T-helper 1 cell (primary cell): Measurements from ENCODE around the gene TBCD.
A peak's percentile ranks its signal among the peaks of the same experiment; 100 is the strongest.

Source experiments
- DNase-seq, 5 donors: peaks; one replicate each; pipeline ENCODE4 v3.0.0-alpha.2; 2012 to 2020

Gene TBCD

GRCh38 chr17:82835766-82836512 lies 84.1 kb downstream of the TBCD start:
- no peak for DNase-seq

DNA sequence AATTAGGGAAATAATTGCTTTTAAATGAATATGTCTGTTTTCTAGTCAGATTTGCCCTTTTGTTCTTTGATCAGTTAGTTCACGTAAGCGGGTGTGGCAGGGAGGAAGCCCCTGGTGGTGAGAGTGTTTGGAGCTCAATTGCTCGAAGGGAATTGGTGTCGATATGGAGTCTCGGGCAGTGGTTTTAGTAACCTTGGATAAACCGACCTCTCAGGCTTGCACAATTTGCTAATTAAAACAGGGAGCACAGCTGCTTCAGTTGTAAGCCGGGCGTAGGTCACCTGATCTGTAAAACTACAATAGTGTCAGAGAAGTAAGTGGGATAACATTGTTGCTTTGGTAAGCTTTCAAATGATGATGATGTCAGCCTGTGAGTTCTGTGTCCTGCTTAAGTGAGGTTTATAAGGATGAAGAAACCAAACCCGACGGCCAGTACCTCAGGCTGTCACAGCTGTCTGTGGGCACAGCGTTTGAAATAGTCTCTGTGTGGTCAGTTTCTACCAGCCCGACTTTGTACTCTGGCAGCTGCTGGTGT lies 85.0 kb downstream of the TBCD start:
- DNase-seq = no peak

DNA sequence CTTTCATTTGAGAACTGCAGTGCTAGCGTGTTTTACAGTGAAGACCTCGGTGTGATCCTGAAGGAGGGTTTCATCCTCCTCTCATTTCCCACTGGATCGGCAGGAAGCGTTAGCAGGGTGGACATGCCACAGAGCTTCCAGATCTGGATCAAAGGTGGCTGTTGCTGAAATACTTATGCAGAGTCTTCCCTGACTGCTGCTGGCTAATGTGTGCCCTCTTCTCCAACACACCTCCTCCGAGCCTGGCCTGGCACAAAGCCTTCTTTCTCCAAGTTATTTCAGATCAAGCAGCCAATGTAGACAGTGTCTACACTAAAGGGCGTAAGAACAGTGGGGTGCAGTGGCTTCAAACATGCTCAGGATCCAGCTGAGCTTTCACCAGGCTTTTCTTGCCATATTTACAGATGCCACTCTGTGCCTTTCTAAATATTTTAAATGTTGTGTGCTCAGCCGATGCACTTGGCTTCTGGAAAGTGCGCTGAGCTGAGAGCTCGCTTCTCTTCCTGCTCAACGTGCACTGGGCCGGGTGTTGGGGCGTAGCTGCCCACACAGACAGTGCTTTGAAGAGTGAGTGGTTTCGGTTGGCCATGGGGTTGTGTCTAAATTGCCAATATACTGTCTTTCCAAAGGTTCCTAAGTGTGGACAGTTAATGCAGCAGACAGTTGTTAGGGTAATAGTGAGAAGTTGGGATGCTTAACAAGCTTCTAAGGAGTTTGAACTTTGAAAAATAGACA lies 85.9 kb downstream of the TBCD start:
- no peak for DNase-seq

- no peak for DNase-seq
Observed at GRCh38 chr17:82838386-82839063, 86.7 kb downstream of the TBCD start.

DNA sequence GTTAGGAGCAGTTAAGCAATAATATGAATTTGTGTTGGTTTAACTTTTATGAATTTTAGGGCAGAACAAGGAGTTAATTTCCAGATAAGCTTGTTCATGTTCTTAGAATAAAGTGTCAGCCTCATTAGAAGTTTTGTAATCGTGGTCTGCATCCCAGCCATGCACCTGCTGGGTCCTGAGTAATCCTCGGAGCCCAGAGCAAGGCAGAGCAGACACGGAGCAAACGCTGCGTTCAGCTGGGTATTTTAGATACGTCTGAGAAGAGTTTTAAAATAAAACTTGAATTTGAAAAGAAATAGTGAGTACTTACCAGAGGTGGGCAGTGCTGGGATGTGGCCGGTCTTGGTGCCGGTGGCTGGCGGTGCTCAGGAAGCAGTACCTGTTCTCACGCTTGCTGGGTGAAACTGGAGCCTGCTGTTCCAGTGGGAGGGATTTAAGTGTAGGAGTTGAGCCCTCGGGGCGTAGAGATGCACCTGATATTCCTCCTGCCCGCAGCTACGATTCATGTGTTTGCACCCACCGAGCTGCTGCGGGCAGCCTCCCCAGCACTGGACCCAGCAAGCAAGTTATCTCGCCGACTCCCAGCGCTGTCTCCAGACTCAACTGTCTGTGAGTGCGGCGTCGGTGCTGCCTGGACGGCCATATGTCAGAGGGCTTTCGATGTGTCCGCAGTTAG lies 87.9 kb downstream of the TBCD start, which contains the start of gene ZNF750:
TSS of gene ZNF750 (minus strand) at position 406 of the 676 bp plus-strand sequence. CDS start 7,568 bp downstream, outside the sequence.
- no peak for DNase-seq

GRCh38 chr17:82840431-82840831 lies 88.6 kb downstream of the TBCD start:
- no peak for DNase-seq

GRCh38 chr17:82841921-82842596 lies 90.2 kb downstream of the TBCD start:
- no peak for DNase-seq

GRCh38 chr17:82843904-82844680 lies 92.2 kb downstream of the TBCD start:
- no peak for DNase-seq

DNA sequence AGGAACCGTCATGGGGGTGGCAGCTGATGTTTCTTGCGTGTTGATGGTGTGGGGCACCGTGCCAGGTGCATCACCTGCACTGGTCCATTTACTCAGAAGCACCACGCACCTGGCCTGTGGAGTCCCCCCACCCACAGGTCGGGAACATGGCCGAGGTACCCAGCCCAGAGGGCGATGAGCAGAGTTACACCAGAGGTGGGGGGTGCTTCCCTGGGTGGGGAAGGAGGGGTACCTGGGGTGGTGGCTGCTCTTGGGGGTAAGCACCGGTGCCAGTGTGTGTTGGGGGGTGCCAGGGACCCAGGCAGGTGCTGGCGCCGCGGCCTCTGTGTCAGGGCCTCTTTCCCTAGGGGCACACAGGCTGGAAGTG lies 92.9 kb downstream of the TBCD start:
- no peak for DNase-seq

- DNase-seq = no peak
Observed at GRCh38 chr17:82845163-82845807, 93.4 kb downstream of the TBCD start.

DNA sequence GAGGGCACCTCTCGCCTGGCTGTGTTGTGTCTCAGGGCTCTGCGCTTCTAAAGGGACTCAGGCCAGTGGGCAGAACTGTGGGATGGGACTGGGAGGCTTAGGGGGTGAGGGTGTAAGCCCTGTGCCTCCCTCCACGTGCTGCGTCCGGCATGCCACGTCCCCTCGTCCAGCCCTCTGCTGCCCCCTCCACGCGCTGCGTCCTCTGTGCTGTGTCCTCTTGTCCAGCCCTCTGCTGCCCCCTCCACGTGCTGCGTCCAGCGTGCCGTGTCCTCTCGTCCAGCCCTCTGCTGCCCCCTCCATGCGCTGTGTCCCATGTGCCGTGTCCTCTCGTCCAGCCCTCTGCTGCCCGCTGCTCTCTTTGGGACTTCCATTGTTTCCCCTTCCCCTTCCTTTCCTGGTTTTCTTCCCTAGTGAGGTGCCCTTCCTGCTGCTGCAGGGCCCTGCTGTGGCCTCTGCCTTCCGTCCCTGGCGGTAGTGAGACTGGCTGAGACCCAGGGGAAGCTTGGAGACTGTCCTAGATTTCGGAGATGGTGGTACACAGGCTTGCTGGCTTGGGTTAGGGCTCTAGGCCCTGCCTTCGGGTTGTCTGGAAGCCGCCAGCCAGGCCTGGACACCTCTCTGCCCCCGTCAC lies 94.3 kb downstream of the TBCD start:
- DNase-seq = no peak

GRCh38 chr17:82848022-82848592 lies 96.2 kb downstream of the TBCD start:
- DNase-seq = peak in 2 of 5 donors; percentile 25 to 33

DNA sequence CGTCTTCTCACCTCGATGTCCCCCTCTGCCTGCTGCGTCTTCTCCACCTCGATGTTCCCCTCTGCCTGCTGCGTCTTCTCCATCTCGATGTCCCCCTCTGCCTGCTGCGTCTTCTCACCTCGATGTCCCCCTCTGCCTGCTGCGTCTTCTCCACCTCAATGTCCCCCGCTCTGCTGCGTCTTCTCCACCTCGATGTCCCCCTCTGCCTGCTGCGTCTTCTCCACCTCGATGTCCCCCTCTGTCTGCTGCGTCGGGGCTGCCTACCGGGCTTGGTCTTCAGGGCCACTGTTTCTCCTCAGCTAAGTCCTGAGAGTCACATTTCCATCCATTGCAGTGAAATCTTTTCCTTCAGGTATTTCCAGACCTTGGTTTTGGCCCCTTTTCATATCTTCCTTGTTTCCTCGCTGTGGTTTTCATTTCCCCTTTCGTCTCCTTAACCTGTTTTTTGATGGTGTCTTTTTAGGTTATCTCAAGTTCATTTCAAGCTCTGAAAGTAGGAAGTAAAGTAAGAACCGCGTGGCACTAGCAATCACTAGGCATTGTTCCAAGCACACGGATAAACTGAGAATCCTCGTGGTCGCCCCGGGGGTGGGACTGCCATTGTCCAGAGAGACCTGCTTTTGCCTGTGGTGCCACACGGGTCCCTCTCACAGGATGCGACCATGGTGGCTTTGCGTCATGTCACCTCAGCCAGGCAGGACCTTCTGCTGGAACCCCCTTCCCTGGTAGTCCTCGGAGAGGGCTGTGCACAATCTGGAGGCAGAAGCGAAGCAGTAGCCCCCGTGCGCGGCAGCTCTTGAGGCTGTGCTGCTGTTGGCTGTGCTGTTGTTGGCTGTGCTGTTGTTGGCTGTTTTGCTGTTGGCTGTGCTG lies 97.4 kb downstream of the TBCD start:
- DNase-seq = no peak

DNA sequence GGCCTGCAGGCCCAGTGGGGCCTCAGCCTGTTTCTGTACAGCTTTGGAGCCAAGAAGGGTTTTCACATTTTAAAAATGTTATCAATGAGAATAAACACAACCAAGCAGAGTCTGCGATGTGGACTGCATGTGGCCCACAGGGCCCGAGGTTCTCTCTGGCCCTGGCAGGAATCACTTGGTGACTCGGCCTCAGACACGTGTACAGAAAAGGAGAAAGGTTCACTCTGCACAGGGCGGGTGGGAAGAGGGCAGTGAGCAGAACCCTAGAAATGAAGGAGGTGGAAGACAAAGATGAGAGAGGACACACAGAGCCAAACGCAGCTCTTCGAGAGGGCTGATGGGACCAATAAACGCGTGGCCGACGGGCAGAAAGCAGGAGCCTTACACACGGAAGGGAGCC lies 99.5 kb downstream of the TBCD start:
- DNase-seq = no peak

GRCh38 chr17:82854226-82854625 lies 102.4 kb downstream of the TBCD start:
- no peak for DNase-seq

DNA sequence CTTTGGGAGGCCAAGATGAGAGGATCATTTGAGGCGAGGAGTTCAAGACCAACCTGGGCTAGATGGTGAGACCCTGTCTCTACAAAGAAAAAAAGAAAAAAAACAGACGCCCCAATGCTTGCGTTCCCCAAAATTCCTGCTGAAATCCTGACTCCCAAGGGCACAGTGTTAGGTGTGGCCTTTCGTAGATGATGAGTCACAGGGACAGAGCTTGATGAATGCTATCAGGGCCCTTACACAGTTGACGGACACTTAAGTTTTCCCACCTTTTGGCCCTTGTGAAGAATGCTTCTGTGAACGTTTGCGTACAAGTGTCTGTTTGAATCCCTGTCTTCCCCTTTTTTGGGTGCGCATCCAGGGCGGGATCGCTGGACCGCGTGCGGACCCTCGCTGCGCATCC lies 104.5 kb downstream of the TBCD start:
- no peak for DNase-seq

DNA sequence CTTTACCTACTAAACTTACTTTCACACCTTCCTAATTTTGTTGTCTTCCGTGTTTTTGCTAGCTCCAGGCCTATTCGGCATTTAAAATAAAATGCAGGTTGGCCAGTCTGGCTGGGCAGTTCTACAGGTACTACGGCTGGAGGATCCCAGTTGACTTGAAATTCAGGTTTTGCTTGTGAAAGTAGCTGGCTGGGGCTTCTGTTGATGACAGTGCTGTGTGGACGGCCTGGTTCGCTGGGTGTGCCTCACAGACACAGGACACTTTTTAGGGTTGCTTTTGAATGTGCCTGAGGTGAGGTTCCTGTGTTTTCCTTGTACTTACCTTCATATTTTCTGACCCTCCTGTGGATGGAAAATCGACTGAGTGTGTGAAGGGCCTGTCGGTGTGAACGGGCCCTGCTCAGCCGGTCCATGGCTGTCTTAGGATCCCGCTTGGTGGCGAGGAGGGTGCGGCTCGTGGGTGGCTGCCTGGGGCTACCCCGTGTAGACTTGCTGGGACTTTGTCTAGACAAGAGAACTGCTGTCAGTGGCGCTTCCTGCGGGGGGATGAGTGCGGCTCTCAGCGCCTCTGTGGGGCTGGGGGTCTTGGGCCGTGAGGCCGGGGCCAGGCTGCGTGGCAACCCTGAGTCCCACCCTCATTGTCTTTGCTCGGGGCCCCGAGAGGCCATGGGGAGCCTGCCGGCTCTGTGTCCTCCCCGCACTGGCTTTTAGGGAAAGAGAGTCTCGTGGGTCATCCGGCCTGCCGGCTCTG lies 106.7 kb downstream of the TBCD start:
- peak in 2 of 5 donors; percentile 23 to 47 for DNase-seq
